CD14-positive monocyte (primary cell): ENCODE measurements around the gene ATP7A. TPM values are rescaled to one million over a fixed set of nuclear protein-coding genes. Genes with fewer than 3 reads are reported as not detected.
"Not testable (repeated sequence)": the region's sequence is repeated elsewhere in the genome, so short reads cannot be mapped to it uniquely, and the experiment has no call there.

Experiments used
- DNase-seq, 3 donors: peaks; one replicate each; pipeline ENCODE4 v3.0.0-alpha.2; 2011 to 2022
- H2AFZ ChIP-seq: 2 replicates; pipeline ENCODE4 v1.6.0; 2012; ENCODE audit warnings: mild to moderate bottlenecking, low read depth, low read length, inconsistent platforms; ENCODE audit not compliant: insufficient read depth, poor library complexity, severe bottlenecking
- H3K27ac ChIP-seq, 2 donors: 1 replicate in 1 of 2; 2 replicates in 1 of 2; pipeline ENCODE4 v1.5.1; 2012 to 2013; ENCODE audit warnings: low read length in 2 of 2, control low read depth in 1 of 2, inconsistent platforms in 1 of 2, low read depth in 1 of 2, mild to moderate bottlenecking in 1 of 2
- H3K27me3 ChIP-seq, 2 donors: one replicate each; pipeline versions ENCODE4 v1.6.0 to v1.6.1; 2011 to 2013; ENCODE audit warnings: low read length in 2 of 2; ENCODE audit not compliant: control insufficient read depth in 2 of 2, insufficient read depth in 2 of 2
- H3K36me3 ChIP-seq, 2 donors: replicated peaks in 1 of 2; 1 replicate in 1 of 2; 2 replicates in 1 of 2; pipeline versions ENCODE4 v1.5.1 to v1.6.1; 2012 to 2013; ENCODE audit warnings: low read length in 2 of 2, control low read depth in 1 of 2, inconsistent platforms in 1 of 2, mild to moderate bottlenecking in 1 of 2; ENCODE audit not compliant: insufficient read depth in 2 of 2, control insufficient read depth in 1 of 2
- H3K4me1 ChIP-seq, 2 donors: 1 replicate in 1 of 2; 2 replicates in 1 of 2; pipeline versions ENCODE4 v1.5.1 to v1.6.1; 2012 to 2013; ENCODE audit warnings: low read length in 2 of 2, control low read depth in 1 of 2, inconsistent platforms in 1 of 2, mild to moderate bottlenecking in 1 of 2, moderate library complexity in 1 of 2; ENCODE audit not compliant: insufficient read depth in 2 of 2, control insufficient read depth in 1 of 2
- H3K4me2 ChIP-seq: replicated peaks from 2 replicates; pipeline ENCODE3; 2012; ENCODE audit warnings: low read length, moderate library complexity, mild to moderate bottlenecking; ENCODE audit not compliant: poor library complexity, severe bottlenecking; ENCODE audit errors: extremely low read depth
- H3K4me3 ChIP-seq, 3 experiments: fragments of 200-600 bp in 1 of 3; sonication (generic) in 1 of 3; replicated peaks in 1 of 3; 1 replicate in 2 of 3; 2 replicates in 1 of 3; pipeline ENCODE4 v1.5.1; 2011 to 2013; ENCODE audit warnings: low read length in 3 of 3, mild to moderate bottlenecking in 3 of 3, control low read depth in 2 of 3, low read depth in 2 of 3, inconsistent platforms in 1 of 3, moderate library complexity in 1 of 3
- H3K79me2 ChIP-seq: 2 replicates; pipeline ENCODE4 v1.6.0; 2012; ENCODE audit warnings: mild to moderate bottlenecking, control low read depth, inconsistent platforms, low read length, moderate library complexity; ENCODE audit not compliant: insufficient read depth
- H3K9ac ChIP-seq: 2 replicates; pipeline ENCODE4 v1.6.0; 2017; ENCODE audit warnings: low read length, mild to moderate bottlenecking; ENCODE audit not compliant: insufficient read depth, poor library complexity, severe bottlenecking
- H3K9me3 ChIP-seq, 2 donors: replicated peaks in 1 of 2; 1 replicate in 1 of 2; 2 replicates in 1 of 2; pipeline versions ENCODE4 v1.5.1 to v1.6.1; 2012 to 2013; ENCODE audit warnings: low read length in 2 of 2, control low read depth in 1 of 2; ENCODE audit not compliant: control insufficient read depth in 1 of 2, insufficient read depth in 1 of 2
- H4K20me1 ChIP-seq: 2 replicates; pipeline ENCODE4 v1.6.0; 2012; ENCODE audit warnings: mild to moderate bottlenecking, low read length, control low read depth, moderate library complexity; ENCODE audit not compliant: insufficient read depth
- H3K27ac Mint-ChIP-seq, 7 donors: one replicate each; pipeline ENCODE4 v1.8.0; 2020; ENCODE audit warnings: mild to moderate bottlenecking in 7 of 7, mixed read lengths in 7 of 7, moderate library complexity in 6 of 7, inconsistent platforms in 2 of 7
- H3K27me3 Mint-ChIP-seq, 3 donors: one replicate each; pipeline ENCODE4 v1.8.0; 2021 to 2022; ENCODE audit warnings: low read depth in 3 of 3, mild to moderate bottlenecking in 3 of 3, mixed read lengths in 3 of 3, moderate library complexity in 3 of 3, inconsistent platforms in 1 of 3
- H3K36me3 Mint-ChIP-seq, 2 donors: one replicate each; pipeline ENCODE4 v1.8.0; 2020; ENCODE audit warnings: mixed read lengths in 2 of 2, inconsistent platforms in 1 of 2, mild to moderate bottlenecking in 1 of 2
- H3K4me1 Mint-ChIP-seq: one replicate; pipeline ENCODE4 v1.8.0; 2020; ENCODE audit warnings: mild to moderate bottlenecking, mixed read lengths
- H3K4me3 Mint-ChIP-seq, 2 donors: one replicate each; pipeline ENCODE4 v1.8.0; 2020; ENCODE audit warnings: mild to moderate bottlenecking in 2 of 2, mixed read lengths in 2 of 2, moderate library complexity in 1 of 2
- H3K9me3 Mint-ChIP-seq, 7 donors: one replicate each; pipeline ENCODE4 v1.8.0; 2020 to 2022; ENCODE audit warnings: mixed read lengths in 7 of 7, mild to moderate bottlenecking in 6 of 7, moderate library complexity in 6 of 7, inconsistent platforms in 2 of 7
- CTCF ChIP-seq: fragments of 200-600 bp; IDR thresholded peaks from one replicate; pipeline ENCODE4 v1.8.0; 2022; ENCODE audit warnings: antibody characterized with exemption, mild to moderate bottlenecking
- WGBS: methylation state at CpG from one replicate; pipeline ENCODE4 v1.1.5; 2013; ENCODE audit warnings: missing lambda C conversion rate; ENCODE audit not compliant: insufficient coverage; 5-methylcytosine and 5-hydroxymethylcytosine counted together
- intact Hi-C, 2 donors: fragments of 100-400 bp; cut with micrococcal nuclease; formaldehyde crosslinking; loops; one replicate each; pipeline versions ENCODE4 v1.15.0 to v1.15.1; 2023
- polyA minus RNA-seq: library from RNA; depleted of rRNA, polyadenylated mRNA; stranded (reverse); fragments of >200 nt; gene quantifications from 2 replicates; pipeline ENCODE4 v1.2.3, GENCODE V29; 2012
- polyA plus RNA-seq, 3 donors: library from polyadenylated mRNA; depleted of rRNA in 1 of 3; unstranded in 2 of 3; stranded (reverse) in 1 of 3; fragments of 300-500 nt in 2 of 3; fragments of >200 nt in 1 of 3; fragmentation: Illumina TruSeq in 2 of 3; gene quantifications; 1 replicate in 2 of 3; 2 replicates in 1 of 3; pipeline ENCODE4 v1.2.3, GENCODE V29; 2012 to 2021
- total RNA-seq, 12 experiments: library from RNA in 1 of 12; stranded (reverse) in 1 of 12; fragments of 120-200 nt in 1 of 12; gene quantifications; one replicate each; pipeline ENCODE4 v1.2.4 and lab custom pipeline; 2013 to 2026; ENCODE audit warnings: mixed read lengths in 6 of 12, inconsistent platforms in 1 of 12

ATP7A gene
- 12.1 TPM for total RNA-seq (2013)
- polyA plus RNA-seq (1 to 10 TPM; 2.3 to 3.8 (median 2.8) TPM), polyA minus RNA-seq (4.8 and 5.7 TPM in 2 replicates), total RNA-seq (lab: John Stamatoyannopoulos, UW) (8.9 to 40.4 (median 29.0) reads per million in 11 experiments)

- no peaks in the 10 kb centered on the region for H3K27me3 Mint-ChIP-seq
- Histone ChIP-seq H3K9me3 (no peaks in the 10 kb centered on the region), H2AFZ (peak within 1 kb of the TSS; percentile 88), H3K27ac (peak within 1 kb of the TSS; percentile 67 to 89), H3K4me1 (peaks cover 14 to 16% of the 10 kb centered on the region in 2 donors), H3K79me2 (peaks cover 25% of the 10 kb centered on the region), H3K4me2 (peak within 1 kb of the TSS; percentile 84), H3K27me3 (no peaks in the 10 kb centered on the region), H3K9ac (peak within 1 kb of the TSS; percentile 71), H3K36me3 (peaks cover 3 to 10% of the 10 kb centered on the region in 2 donors), H4K20me1 (no peaks in the 10 kb centered on the region), H3K4me3 (peak within 1 kb of the TSS; percentile 78 to 98 (median 87))
- H3K9me3 Mint-ChIP-seq, result peaks cover 0 to 2% (median 0%) of the 10 kb centered on the region in 7 donors
- peak within 1 kb of the TSS; percentile 92 to 99 (median 96) for H3K27ac Mint-ChIP-seq
- peak; percentile 87 to 92 (median 92) for DNase-seq
- intact Hi-C loops, result loop anchor here (5.0 to 10.0 kb wide), 2 partner anchors 115 to 197 kb away; no protein-coding TSS in a partner anchor
- 9% methylated on average over 7 of the region's 36 CpGs for WGBS
- H3K4me3 Mint-ChIP-seq, result peak within 1 kb of the TSS; percentile 97 to 100
- peaks cover 0 to 8% of the 10 kb centered on the region in 2 donors for H3K36me3 Mint-ChIP-seq
- TF ChIP-seq CTCF, result peak; percentile 59
- H3K4me1 Mint-ChIP-seq, result peaks cover 20% of the 10 kb centered on the region
Observed at GRCh38 chrX:77910108-77910840, at the start of gene ATP7A. TSS of gene ATP7A (plus strand) at chrX:77910693. CDS start at chrX:77971642, 60,949 bp downstream.

- H3K9me3 Mint-ChIP-seq, result no peaks in the 10 kb centered on the region
- intact Hi-C loops, result no loop called here
- no peak overlapping the region for H3K27ac ChIP-seq
- H3K4me2 ChIP-seq, result no peak overlapping the region
- no peak overlapping the region for H3K27ac Mint-ChIP-seq
- H3K4me3 ChIP-seq, result no peak overlapping the region
- DNase-seq, result no peak
- H3K79me2 ChIP-seq, result no peaks in the 10 kb centered on the region
- H3K4me1 ChIP-seq, result no peaks in the 10 kb centered on the region
- no CpG with 5 or more reads among the region's 8 CpGs for WGBS
- no peaks in the 10 kb centered on the region for H3K27me3 Mint-ChIP-seq
- peaks cover 12 to 25% of the 10 kb centered on the region in 2 donors for H3K36me3 ChIP-seq
- no peak overlapping the region for H3K4me3 Mint-ChIP-seq
- TF ChIP-seq CTCF, result no peak
- no peaks in the 10 kb centered on the region for H4K20me1 ChIP-seq
- H3K27me3 ChIP-seq, result no peaks in the 10 kb centered on the region
- no peaks in the 10 kb centered on the region for H3K4me1 Mint-ChIP-seq
- H2AFZ ChIP-seq, result no peak overlapping the region
- H3K36me3 Mint-ChIP-seq, result peaks cover 19 to 27% of the 10 kb centered on the region in 2 donors
- no peak overlapping the region for H3K9ac ChIP-seq
- no peaks in the 10 kb centered on the region for H3K9me3 ChIP-seq
Observed at GRCh38 chrX:77875372-77875771, 35.1 kb upstream of the ATP7A start.

GRCh38 chrX:77881418-77881817 is 29.1 kb upstream of the ATP7A start:
- peaks cover 24% of the 10 kb centered on the region for H3K79me2 ChIP-seq
- H3K9me3 ChIP-seq, H3K4me1 ChIP-seq, H3K4me2 ChIP-seq, H3K27ac ChIP-seq, H3K27me3 ChIP-seq, H3K27me3 Mint-ChIP-seq, H3K4me3 ChIP-seq, H3K36me3 ChIP-seq, DNase-seq, H3K9me3 Mint-ChIP-seq, H3K9ac ChIP-seq, H3K4me1 Mint-ChIP-seq, H2AFZ ChIP-seq, H3K4me3 Mint-ChIP-seq, H3K27ac Mint-ChIP-seq, H4K20me1 ChIP-seq, intact Hi-C loops: not testable (repeated sequence)
- no CpG with 5 or more reads among the region's 4 CpGs for WGBS
- H3K36me3 Mint-ChIP-seq, result peaks cover under 1 to 12% of the 10 kb centered on the region in 2 donors
